T1000 (cell line): ENCODE measurements around the gene ACY1.

Source experiments
- DNase-seq: peaks from one replicate; lab custom pipeline; 2025; ENCODE audit warnings: mixed read lengths; lab: John Stamatoyannopoulos, UW

ACY1 gene

DNA sequence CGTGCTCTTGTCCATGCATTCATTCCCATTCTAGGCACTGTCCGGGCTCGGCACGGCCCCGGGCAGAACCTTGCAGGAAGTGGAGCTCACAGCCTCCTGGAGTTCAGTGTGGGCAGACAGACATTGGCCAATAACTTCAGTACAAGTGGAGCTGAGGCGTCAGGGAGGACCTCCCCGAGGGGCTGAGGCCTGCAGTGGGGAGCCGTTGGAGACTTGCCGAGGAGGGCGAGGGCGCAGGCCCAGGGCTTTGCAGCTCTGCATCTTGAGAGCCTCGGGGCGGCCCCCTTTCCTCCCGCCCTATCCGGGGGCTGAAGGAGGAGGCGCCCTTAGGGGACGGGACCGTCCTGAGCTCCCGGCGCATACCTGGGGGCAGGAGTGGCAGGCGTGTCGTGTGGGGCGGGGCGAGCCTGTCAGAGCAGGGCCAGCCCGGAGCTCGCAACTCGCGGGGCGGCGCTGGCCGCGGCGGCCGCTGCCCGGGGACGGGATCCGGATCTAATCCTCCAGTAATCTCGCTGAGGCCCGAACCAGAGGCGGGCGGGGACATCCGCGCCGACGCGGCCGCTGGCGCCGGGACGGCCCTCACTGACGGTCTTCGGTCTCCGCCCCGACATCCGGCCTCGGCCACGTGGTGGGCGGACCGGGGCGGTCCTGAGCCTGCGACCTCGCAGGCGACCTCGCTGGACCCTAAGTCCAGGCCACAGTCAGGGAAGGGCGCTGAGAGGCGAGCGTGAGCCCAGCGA lies at the start of gene ACY1:
ACY1 (plus strand) TSS at position 698 of the 740 bp plus-strand sequence. CDS start 530 bp downstream, outside the sequence.
- DNase-seq, result peak; percentile 89

DNA sequence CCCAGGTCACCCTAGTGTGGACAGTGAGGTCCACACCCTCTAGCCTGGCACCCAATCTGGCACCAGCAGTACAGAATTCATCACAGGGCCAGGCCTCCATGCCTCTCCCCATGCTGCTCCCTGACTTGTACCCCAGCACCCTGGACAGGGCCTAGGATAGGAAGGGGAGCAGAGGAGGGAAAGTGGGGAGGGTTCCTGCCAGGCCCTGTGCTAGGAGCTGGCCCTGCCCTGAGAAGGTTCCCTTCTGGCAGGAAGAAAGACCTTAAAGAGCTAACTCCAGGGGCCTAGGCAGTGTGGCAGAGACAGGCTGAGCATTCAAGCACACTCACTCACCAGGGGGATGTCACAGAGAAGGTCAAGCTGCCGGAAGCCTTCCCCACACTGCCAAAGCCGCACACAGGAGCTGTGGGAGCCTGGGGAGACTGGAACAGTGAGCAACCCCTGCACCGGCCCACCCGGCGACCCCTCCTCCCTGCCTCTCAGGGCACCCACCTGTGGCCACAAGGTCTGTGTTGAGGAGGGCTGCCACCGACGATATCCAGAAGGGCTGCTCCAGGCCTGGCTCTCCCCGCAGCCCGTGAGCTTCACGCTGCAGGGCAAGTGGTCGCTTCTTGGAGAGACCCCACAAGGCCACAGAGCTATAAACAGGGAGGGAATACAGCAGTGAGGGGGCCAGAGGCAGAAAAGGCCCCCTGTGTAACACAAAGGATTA lies 49.0 kb upstream of the ACY1 start:
- DNase-seq, result no peak

DNA sequence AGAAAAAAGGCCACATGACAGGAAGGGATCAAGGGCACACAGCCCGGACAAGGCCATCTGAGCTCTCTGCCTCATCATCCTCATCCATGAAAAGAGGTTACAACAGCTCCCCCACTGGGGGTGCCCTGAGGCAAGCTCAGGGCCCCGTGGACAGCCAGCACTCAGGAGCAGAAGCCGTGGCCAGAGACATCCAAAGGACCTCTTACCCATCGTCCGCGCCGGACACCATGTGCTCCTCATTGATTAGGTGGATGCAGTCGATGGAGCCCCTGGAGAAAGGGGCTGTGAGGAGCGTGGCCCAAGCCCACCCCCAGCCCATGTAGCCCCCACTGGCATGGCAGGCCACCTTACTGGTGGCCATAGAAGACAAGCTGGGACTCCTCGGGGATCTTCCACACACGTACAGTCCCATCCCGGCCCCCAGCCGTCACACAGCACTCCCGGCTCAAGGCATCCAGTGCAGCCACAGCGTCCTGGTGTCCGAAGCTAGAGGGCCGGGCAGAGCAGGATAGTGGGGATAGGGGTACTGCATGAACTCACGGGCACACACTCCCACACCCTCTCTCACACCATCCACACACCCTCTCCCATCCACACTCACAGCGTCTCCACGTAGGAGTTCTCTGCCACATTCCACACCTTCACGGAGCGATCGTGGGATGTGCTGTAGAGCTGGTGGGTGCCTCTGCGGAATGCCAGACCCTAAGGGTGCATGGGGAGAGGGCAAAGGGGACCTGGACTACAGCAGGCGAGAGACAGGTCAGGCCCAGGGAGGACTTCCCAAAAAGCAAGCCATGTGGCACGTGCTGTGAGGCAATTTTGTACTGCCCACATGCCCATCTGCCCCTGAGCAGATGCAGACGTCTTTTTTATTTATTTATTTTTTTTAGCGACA lies 48.1 kb upstream of the ACY1 start:
- no peak for DNase-seq

DNA sequence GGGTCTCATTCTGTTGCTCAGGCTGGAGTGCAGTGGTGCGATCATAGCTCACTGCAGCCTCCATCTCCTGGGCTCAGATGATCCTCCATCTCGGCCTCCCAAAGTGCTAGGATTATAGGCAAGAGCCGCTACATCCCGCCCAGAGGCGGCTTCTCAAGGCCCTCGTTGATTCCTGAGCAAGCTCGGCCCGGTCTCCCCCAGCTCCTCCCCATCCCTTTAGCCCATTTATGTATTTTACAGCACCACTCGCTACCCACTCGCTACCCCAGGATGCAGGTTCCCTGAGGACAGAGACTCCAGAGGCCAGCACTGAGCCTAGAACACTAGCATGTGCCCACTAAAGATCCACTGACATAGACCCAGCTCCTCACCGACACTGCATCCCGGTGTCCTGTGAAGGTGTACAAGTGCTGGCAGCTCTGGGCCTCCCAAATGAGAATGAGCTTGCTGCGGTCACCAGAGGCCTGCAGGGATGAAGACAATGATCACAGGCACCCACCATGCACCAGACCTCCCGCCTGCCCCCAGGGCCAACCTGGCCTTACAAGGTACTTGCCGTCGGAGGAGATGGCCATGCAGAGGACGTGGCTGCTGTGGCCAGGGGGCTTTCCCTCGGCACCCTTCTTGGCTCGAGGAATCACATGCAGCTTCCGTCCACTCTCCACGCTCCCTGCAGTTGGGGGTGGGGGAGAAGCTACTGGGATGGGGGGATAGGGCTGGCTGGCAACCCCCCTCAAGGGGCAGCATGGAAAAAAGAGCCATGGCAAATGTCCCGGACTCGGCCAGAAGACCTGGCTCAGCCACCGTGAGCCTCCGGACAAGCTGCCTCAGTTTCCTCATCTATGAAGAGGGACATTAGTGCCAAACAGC lies 47.2 kb upstream of the ACY1 start:
- DNase-seq, result no peak

DNA sequence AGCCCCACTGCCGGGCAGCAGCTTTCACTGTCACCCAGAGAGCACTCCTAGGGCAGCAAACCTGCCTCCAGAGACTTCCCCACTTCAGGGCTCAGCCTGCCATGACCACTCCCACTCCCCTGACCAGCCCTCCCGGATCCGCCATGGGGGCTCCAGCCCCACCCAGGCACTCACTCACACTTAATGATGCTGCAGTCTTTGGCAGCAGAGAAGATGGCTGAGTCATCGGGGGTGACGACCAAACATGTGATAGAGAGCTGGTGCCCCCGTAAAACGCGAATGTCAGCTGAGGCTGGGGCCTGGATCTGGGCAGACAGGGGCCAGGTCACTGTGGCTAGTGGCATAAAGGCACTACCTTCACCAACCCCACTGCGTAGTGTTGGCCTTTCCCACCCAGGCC lies 46.3 kb upstream of the ACY1 start:
- no peak for DNase-seq

DNA sequence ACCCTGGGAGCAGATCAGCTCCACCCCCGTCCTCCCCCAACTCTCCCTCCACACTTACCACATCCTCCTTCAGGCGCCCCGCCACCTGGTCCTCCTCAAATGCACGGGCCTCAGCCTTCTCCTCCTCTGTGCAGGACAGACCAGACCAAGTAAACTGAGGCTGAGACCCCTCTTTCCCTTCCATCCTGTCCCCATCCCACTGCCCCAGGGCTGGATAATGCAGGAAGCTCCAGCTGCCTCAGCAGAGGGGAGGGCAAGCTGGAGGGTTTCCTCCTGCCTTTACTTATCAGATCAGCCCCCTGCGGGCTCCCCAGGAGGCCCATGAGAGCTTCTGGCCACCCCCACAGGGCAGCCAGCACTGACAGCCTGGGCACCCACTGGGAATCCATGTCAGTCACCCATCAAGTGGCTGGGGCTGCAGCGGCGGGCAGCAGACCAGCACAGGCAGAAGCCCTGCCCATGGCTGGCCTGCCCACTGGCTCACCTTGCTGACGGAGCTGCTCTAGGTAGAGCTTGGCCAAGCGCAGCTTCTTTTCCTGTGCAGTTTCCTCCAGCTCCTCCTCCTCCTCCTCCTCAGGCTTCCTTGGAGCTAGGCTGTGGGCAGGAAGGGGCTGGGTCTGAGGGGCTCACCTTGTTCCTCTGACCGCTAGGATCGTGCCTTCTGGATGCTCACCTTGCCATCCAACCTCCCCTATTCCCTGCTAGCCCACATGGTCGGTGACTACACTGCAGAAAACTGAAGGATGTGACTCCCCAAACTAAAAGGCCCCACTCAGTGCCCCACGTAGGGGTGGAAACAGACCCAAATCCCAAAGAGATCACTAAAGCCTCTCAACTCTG lies 45.5 kb upstream of the ACY1 start:
- DNase-seq, result no peak

DNA sequence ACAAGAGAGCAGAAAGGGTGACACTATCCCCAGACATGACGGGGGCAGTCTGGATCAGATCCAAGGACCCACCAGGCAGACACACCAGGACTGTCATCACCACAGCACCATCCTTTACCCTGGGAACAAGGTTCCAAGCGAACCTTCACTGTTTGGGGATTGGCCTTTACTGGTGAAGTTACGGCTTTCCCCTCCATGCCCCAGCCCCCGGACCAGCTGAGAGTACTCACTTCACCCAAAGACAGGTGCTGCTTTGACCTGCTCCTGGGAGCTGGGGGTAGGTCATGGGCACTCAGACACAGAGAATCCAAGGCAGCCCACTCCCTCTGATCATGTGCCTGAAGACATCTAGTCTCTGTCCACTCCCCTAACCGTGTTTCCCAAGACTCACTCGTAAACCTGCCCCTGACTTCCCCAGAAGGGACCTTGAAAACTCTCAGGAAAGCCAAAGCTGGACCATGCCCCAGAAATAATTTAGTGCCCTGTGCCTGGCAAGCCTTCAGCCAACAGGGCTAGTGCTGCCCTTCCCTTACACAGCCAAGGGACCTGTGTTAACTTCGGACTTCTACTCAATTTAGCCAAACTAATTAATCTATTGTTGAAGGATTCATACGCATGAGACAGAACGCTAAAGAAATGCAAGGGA lies 44.4 kb upstream of the ACY1 start:
- DNase-seq, result no peak

DNA sequence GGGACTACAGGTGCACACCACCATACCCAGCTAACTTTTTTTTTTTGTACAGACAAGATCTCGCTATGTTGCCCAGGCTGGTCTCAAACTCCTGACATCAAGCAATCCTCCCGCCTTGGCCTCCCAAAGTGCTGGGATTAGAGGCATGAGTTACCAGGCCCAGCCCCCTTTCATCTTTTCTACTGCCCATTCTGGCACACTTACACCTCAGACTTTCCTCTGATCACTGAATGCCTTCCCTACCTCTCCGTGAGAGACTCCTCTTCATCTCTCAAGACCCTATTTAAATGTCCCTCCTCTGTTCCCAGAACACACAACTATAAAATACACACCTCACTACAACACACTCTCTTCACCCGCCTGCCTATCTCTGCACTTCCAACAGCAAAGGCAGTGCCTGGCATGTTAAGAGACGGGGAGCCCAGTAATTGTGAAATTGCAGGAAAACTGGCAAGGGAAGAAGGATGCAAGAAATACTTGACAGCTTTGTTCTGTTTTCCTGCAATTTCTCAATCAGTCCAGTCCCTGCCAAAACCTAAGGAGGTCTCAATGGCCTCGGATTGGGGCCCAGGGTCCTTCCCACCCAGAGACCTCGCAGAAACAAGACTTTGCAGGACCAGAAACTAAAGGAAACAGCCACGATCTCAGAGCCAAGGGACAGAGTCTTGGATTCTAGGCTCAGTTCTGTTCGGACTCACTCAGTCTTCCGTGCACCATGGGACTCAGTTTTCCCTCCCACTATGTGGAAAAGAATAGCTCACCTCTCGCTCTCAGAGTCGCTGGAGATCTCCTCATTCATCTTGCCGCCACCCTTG lies 42.5 kb upstream of the ACY1 start:
- no peak for DNase-seq

DNA sequence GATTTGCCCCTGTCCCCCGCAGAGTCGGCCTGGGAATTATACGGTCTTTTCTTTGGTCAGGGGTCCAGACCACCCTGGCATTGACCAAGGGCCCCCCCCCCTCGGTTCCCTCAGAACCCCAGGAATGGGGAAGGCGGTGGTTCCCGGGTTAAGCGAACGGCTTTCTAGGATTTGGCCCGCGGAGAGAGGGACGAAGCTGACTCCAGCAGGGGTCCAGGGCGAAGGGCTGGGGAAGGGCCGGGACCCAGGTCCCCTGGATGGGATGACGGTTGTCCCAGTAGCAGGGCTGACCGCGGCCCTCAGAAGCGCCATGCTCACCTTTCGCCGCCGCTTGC lies 41.9 kb upstream of the ACY1 start:
- DNase-seq, result no peak

DNA sequence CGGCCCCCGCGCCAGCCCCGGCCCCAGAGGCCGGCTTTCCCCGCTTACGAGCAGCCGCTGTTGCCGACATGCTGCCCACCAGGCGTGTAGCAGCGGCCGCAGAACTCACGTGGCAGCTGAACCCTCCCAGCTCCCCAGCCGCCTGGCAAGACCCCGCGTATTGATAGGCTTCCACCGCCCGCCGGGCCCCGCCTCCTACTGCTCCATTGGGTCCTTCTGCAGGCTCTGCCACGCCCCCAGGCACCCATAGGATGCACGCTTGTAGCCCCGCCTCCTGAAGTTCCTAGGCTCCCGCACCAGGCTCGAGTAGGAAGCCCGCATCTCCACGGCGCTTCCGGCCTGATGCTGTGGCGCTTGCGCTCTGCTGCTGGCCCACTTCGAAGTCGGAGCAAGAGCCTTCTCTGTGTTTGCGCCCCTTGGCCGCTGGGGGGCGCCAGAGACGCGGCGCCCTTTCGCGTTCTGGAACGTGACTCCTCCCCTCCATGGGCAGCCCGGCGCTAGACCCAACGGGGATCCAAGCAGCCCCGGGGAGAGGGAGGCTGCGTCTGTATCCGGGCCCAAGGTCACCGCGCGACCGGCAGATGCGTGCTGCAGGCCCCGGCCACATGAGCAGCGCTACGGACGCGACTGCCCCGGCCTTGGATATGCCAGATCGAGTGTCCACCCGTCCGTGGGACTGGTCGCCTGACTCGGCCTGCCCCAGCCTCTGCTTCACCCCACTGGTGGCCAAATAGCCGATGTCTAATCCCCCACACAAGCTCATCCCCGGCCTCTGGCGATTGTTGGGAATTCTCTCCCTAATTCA lies 41.3 kb upstream of the ACY1 start, which contains the start of the genes PARP3 and RRP9:
PARP3 (plus strand) TSS at position 566 of the 805 bp plus-strand sequence. CDS start 993 bp downstream, outside the sequence.
RRP9 (minus strand) TSS at position 107 of the 805 bp plus-strand sequence; CDS start at position 70, 37 bp downstream.
- DNase-seq, result peak; percentile 100

DNA sequence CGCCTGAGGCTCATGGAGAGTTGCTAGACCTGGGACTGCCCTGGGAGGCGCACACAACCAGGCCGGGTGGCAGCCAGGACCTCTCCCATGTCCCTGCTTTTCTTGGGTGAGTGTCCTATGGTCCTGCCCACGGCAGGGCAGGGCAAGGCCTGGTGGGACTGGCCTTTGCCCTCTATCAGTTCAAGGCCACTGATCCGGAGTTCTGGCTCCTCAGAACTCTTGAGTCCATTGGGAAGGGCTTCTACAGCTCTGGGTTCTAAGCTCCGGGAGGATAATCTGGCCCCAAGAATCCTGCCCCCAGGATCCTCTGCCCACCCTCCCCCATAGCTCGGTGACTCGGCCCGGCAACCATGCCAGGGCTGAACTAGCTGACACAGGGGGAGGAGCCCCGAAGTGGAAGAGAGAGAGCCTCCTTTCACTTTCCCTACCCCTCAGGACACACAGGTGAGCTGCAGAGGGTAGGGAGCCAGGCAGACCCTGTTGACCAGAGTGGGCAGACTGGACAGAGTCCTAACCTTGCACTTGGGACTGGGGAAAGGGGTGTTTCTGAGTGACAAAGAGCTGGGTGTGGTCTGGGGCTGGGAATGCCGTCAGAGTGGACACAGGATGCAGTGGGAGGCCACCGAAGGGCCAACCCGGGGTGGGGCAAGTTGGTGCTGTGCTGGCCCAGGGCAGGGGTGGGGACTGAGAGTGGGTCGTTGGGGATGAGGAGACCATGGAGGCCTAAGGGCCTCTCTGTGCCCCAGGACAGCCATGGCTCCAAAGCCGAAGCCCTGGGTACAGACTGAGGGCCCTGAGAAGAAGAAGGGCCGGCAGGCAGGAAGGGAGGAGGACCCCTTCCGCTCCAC lies 40.5 kb upstream of the ACY1 start:
- DNase-seq, result peak; percentile 38

DNA sequence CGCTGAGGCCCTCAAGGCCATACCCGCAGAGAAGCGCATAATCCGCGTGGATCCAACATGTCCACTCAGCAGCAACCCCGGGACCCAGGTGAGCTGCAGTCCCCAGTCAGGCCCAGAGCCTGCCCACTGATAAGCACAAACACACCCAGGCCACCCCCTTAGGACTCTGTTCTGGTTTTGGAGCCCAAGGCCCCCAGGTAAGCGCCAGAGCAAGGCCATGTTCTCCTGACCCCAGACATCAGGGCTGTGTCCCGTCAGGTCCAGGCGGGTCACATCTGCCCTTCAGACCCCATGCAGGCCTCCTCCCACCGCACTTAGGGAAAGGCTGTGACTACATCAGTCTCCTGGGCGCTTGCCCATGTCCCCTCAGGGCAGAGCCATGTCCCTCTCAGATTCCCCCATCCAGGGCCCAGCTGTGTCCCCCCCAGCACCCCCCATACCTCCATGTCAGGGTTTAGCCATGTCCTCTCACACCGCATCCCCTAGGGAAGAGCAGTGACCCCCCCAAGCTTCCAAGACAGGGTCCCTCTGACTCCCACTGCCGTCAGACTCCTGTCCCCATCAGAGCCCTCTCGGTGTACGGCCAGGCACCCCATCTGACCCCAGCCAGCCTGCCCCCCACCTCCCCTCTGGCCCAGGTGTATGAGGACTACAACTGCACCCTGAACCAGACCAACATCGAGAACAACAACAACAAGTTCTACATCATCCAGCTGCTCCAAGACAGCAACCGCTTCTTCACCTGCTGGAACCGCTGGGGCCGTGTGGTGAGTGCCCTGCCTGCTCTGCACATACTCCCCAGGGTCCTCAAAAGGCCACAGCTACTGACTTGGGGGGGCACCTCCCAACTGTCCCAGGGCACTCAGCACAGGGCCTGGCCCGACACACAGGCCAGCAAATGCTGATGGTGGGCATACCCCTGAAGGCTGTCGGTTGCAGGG lies 39.6 kb upstream of the ACY1 start:
- no peak for DNase-seq

DNA sequence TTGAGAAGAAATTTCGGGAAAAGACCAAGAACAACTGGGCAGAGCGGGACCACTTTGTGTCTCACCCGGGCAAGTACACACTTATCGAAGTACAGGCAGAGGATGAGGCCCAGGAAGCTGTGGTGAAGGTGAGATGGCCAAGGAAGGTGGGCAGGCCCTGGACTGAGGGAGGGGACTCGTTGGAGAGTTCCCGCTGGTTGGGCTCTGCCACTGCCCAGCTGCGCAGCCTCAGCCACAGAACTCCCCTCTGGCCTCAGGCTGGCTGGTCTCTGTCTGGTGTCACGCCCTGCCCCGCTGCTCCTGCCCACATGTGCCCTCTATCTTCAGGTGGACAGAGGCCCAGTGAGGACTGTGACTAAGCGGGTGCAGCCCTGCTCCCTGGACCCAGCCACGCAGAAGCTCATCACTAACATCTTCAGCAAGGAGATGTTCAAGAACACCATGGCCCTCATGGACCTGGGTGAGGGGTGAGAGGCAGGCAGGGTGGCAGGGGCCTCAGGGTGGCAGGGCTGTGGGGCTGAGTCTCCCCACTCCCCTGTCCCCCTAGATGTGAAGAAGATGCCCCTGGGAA lies 38.8 kb upstream of the ACY1 start:
- DNase-seq, result no peak

DNA sequence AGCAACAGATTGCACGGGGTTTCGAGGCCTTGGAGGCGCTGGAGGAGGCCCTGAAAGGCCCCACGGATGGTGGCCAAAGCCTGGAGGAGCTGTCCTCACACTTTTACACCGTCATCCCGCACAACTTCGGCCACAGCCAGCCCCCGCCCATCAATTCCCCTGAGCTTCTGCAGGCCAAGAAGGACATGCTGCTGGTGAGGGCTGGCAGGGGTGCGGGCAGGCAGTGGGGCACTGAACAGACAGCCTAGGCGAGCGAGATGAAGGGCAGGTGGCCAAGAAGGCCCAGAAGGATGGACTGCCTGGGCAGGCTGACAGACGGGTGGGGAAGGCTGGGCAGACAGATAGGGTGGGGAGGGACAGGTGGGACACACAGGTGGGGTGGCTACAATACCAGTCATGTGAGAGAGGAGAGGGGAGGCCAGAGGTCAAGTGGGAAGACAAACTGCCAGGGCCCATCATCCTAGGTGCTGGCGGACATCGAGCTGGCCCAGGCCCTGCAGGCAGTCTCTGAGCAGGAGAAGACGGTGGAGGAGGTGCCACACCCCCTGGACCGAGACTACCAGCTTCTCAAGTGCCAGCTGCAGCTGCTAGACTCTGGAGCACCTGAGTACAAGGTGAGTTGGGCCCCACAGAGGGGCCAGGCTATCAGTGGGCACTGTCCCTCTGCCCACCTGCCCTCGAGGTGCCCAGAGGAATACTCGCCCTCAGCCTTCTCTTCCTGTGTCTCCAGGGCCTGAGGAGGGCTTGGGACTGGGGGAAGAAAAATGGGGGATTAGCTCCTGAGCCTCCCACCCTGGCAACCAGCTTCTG lies 38.1 kb upstream of the ACY1 start:
- no peak for DNase-seq
